ENCODE results near the gene STK32B.

STK32B gene

DNA sequence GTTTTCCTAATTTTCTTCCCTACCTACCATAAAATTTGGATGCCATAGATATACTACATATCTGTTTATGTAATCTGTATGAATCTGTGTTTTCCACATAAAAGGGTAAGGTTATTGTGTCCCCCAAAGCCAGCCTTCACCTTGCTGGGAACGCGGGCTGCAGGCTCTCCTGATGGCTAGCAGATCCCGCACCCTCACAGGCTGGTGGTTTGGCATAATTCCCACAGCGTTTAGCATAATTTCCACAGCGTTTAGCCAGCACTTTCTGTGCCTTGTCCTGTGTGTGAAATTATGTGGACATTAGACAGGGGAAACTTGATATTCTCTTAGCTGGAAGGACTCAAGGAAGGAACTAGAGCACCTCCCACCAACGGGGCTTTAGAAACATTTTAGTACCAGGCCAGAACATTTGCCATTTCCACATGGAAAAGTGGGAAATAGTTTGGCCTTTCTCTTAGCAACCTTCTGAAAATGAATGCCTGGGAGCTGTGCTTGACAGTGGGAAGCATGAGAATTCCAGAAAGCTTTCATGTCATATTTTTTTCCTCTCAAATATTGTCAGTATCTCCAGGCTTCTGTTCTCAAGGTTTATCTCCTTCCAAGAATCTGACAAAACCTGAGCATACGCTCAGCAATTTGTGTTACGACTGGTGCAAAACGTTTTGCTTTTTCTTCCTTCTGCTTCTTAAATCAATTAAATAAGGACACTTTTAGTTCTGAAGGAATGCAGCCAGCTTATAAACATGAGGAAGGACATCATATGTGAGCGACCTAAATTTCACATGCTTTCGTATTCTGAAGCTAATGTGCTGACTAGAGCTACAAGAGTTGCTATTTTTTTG, 67.9 kb downstream of the STK32B start:
- TF ChIP-seq REST (IDR thresholded peaks at IDR 0.05; ENCODE audit: low read depth): no peak
- no peak for TF ChIP-seq TCF12 (IDR thresholded peaks at IDR 0.05; ENCODE audit: low read depth)
- TF ChIP-seq, protein P1, sequence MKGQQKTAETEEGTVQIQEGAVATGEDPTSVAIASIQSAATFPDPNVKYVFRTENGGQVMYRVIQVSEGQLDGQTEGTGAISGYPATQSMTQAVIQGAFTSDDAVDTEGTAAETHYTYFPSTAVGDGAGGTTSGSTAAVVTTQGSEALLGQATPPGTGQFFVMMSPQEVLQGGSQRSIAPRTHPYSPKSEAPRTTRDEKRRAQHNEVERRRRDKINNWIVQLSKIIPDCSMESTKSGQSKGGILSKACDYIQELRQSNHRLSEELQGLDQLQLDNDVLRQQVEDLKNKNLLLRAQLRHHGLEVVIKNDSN (IDR thresholded peaks at IDR 0.05): no peak
- no peak for TF ChIP-seq TAF1 (IDR thresholded peaks at IDR 0.05; ENCODE audit: low read depth)
- no peak for TF ChIP-seq EGR1 (IDR thresholded peaks at IDR 0.05)
- no peak for TF ChIP-seq NFIC (IDR thresholded peaks at IDR 0.05)
- TF ChIP-seq CEBPB (IDR thresholded peaks at IDR 0.05): no peak
- no peak for TF ChIP-seq RAD21 (IDR thresholded peaks at IDR 0.05; ENCODE audit: low read depth)
- no peak for TF ChIP-seq FOXM1 (IDR thresholded peaks at IDR 0.05; ENCODE audit: borderline replicate concordance, low read depth)
- no peak for TF ChIP-seq TEAD4 (IDR thresholded peaks at IDR 0.05)
- no peak for TF ChIP-seq CREB1 (IDR thresholded peaks at IDR 0.05; ENCODE audit: low read depth)

GRCh38 chr4:5120067-5120466, 68.8 kb downstream of the STK32B start:
- TF ChIP-seq EP300 (IDR thresholded peaks at IDR 0.05; ENCODE audit: borderline replicate concordance) (no peak), CREB1 (IDR thresholded peaks at IDR 0.05; ENCODE audit: low read depth) (no peak), FOXM1 (IDR thresholded peaks at IDR 0.05; ENCODE audit: borderline replicate concordance, low read depth) (no peak), YY1 (IDR thresholded peaks at IDR 0.05; ENCODE audit: low read depth) (no peak), NFIC (IDR thresholded peaks at IDR 0.05) (no peak), EGR1 (IDR thresholded peaks at IDR 0.05) (no peak), CEBPB (IDR thresholded peaks at IDR 0.05) (no peak), ZBTB7A (IDR thresholded peaks at IDR 0.05; ENCODE audit: low read depth) (no peak), TEAD4 (IDR thresholded peaks at IDR 0.05) (no peak), TAF1 (IDR thresholded peaks at IDR 0.05; ENCODE audit: low read depth) (no peak), TCF12 (IDR thresholded peaks at IDR 0.05; ENCODE audit: low read depth) (no peak)
- TF ChIP-seq, protein P2, sequence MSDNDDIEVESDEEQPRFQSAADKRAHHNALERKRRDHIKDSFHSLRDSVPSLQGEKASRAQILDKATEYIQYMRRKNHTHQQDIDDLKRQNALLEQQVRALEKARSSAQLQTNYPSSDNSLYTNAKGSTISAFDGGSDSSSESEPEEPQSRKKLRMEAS (IDR thresholded peaks at IDR 0.05): no peak

GRCh38 chr4:5120468-5120867, 69.2 kb downstream of the STK32B start:
- TF ChIP-seq TCF12 (IDR thresholded peaks at IDR 0.05; ENCODE audit: low read depth) (no peak), CEBPB (IDR thresholded peaks at IDR 0.05) (no peak), FOXM1 (IDR thresholded peaks at IDR 0.05; ENCODE audit: borderline replicate concordance, low read depth) (no peak), TEAD4 (IDR thresholded peaks at IDR 0.05) (no peak), TAF1 (IDR thresholded peaks at IDR 0.05; ENCODE audit: low read depth) (no peak), ZBTB7A (IDR thresholded peaks at IDR 0.05; ENCODE audit: low read depth) (no peak), NFIC (IDR thresholded peaks at IDR 0.05) (no peak), EP300 (IDR thresholded peaks at IDR 0.05; ENCODE audit: borderline replicate concordance) (no peak), RAD21 (IDR thresholded peaks at IDR 0.05; ENCODE audit: low read depth) (no peak), REST (IDR thresholded peaks at IDR 0.05; ENCODE audit: low read depth) (no peak)
- TF ChIP-seq, protein P1 (IDR thresholded peaks at IDR 0.05): no peak
- TF ChIP-seq, protein P2 (IDR thresholded peaks at IDR 0.05): no peak

DNA sequence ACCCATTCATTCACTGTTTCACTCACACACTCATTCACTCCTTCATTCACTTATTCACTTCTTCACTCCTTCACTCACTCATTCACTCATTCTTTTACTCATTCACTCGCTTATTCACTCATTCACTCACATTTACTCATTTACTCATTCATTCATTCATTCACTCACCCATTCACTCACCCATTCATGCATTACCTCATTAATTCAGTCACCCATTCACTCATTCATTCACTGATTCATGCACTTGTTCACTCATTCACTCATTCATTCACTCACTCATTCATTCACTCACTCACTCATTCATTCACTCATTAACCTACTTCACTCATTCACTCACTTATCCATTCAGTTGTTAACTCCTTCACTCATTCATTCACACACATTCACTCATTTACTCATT, 70.8 kb downstream of the STK32B start:
- no peak for TF ChIP-seq CREB1 (IDR thresholded peaks at IDR 0.05; ENCODE audit: low read depth)
- TF ChIP-seq YY1 (IDR thresholded peaks at IDR 0.05; ENCODE audit: low read depth): no peak
- TF ChIP-seq ZBTB7A (IDR thresholded peaks at IDR 0.05; ENCODE audit: low read depth): no peak
- TF ChIP-seq TEAD4 (IDR thresholded peaks at IDR 0.05): no peak
- TF ChIP-seq RAD21 (IDR thresholded peaks at IDR 0.05; ENCODE audit: low read depth): no peak
- TF ChIP-seq FOXM1 (IDR thresholded peaks at IDR 0.05; ENCODE audit: borderline replicate concordance, low read depth): no peak
- no peak for TF ChIP-seq CEBPB (IDR thresholded peaks at IDR 0.05)
- TF ChIP-seq NFIC (IDR thresholded peaks at IDR 0.05): no peak
- no peak for TF ChIP-seq TCF12 (IDR thresholded peaks at IDR 0.05; ENCODE audit: low read depth)
- no peak for TF ChIP-seq EGR1 (IDR thresholded peaks at IDR 0.05)
- TF ChIP-seq TAF1 (IDR thresholded peaks at IDR 0.05; ENCODE audit: low read depth): no peak
- TF ChIP-seq, protein P2 (IDR thresholded peaks at IDR 0.05): no peak
- no peak for TF ChIP-seq EP300 (IDR thresholded peaks at IDR 0.05; ENCODE audit: borderline replicate concordance)
- no peak for TF ChIP-seq REST (IDR thresholded peaks at IDR 0.05; ENCODE audit: low read depth)
- TF ChIP-seq, protein P1 (IDR thresholded peaks at IDR 0.05): no peak

Measured in Ishikawa (cell line).